ENCODE measurements around the gene DDX10.

The DDX10 gene

DNA sequence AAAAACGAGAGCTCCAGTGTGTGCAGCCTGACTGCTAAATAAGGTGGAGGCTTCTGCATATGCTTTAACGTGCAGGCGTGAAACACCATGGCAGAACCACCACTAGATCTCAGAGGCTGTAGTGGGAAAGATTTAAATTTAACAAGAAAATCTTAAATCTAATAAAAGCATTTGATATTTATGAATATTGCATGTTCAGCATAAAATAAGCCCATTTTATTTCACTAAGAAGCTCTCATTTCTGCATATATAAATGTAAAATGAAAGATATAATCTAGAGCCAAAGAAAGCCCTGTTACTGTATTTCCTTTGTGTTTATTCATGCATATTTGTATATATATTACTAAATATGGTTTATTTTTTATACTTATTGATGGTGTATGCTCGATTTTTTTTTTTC is 188.3 kb downstream of the DDX10 start:
- no peak overlapping the region for H3K4me3 Mint-ChIP-seq
- DNase-seq (ENCODE audit: low spot score in 2 of 2) (no peak), ATAC-seq (ENCODE audit: low read depth) (no peak)
- peaks cover 14% of the 10 kb centered on the region for H3K4me1 Mint-ChIP-seq
- no peaks in the 10 kb centered on the region for H3K27me3 Mint-ChIP-seq
- H3K27ac Mint-ChIP-seq, result peak overlapping the region; percentile 100
- H3K9me3 Mint-ChIP-seq, result no peaks in the 10 kb centered on the region
- H3K36me3 Mint-ChIP-seq, result peaks cover 7% of the 10 kb centered on the region

DNA sequence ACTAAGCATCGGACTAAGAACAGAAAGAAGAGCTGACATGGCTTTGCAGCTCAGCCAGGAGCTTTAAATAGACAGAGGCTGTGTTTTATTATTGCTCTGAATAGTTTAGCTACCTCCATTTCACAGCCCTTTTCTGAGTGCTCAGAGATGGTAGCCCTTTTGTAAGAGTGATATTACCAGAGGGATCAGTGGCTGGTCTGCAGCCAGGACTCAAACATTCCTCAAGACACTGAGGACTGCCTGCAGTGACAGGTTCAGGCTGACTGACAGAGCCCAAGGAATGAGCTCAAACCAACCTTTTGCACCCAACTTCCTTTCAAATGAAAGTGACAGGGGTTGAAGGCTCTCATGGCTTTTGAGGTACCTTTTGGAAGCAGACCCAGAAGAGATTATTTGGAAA is 189.0 kb downstream of the DDX10 start:
- Mint-ChIP-seq H3K4me1 (peaks cover 14% of the 10 kb centered on the region), H3K36me3 (peaks cover 8% of the 10 kb centered on the region), H3K27ac (peak overlapping the region; percentile 100), H3K4me3 (peak overlapping the region; percentile 84), H3K27me3 (no peaks in the 10 kb centered on the region), H3K9me3 (no peaks in the 10 kb centered on the region)
- DNase-seq (ENCODE audit: low spot score in 2 of 2), result peak in 1 of 2 donors; percentile 2
- peak; percentile 33 for ATAC-seq (ENCODE audit: low read depth)

DNA sequence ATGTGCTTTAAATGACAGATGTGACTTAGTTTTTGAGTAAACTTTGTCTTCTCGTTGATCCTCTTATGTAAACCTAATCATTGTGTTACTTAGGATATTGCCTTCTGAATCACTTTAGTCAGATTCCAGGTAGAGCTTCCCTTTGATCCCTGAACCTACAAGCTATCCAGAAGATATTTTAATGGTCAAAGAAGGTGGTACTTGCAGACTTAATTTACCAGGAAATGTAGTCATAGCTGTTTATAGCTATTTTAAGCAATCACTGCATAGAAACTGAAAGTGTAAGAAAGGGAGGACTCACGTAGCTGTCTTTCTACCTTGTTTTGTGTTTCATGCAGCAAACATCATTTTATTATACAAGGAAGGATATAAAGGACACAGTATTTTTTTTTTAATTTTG is 189.5 kb downstream of the DDX10 start:
- H3K27me3 Mint-ChIP-seq, result no peaks in the 10 kb centered on the region
- peak; percentile 95 for ATAC-seq (ENCODE audit: low read depth)
- peak overlapping the region; percentile 100 for H3K27ac Mint-ChIP-seq
- H3K36me3 Mint-ChIP-seq, result peaks cover 9% of the 10 kb centered on the region
- H3K4me1 Mint-ChIP-seq, result peaks cover 14% of the 10 kb centered on the region
- DNase-seq (ENCODE audit: low spot score in 2 of 2), result peak in 1 of 2 donors; percentile 15
- H3K4me3 Mint-ChIP-seq, result peak overlapping the region; percentile 84
- no peaks in the 10 kb centered on the region for H3K9me3 Mint-ChIP-seq

DNA sequence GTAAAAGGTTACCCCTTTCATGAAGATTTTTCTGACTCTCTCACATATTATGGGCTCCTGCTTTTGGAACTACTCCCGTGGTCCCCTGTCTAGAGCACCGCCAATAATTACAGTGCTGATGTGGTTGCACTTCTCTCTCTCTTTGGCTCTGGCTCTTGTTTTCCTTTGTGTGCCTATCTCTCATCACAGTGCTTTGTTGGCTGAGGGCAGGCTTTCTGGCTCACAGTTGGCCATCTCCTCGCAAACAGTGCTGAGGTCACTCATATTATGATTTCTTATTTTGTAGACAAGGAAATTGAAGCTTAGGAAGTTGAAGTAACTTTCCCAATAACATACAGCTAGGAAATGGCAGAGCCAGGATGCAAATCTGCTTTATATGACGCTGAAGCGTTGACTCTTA is 192.5 kb downstream of the DDX10 start:
- H3K36me3 Mint-ChIP-seq, result peaks cover 11% of the 10 kb centered on the region
- DNase-seq (ENCODE audit: low spot score in 2 of 2) (no peak), ATAC-seq (ENCODE audit: low read depth) (no peak)
- H3K9me3 Mint-ChIP-seq, result no peaks in the 10 kb centered on the region
- no peaks in the 10 kb centered on the region for H3K27me3 Mint-ChIP-seq
- H3K4me1 Mint-ChIP-seq, result peaks cover 18% of the 10 kb centered on the region
- H3K27ac Mint-ChIP-seq, result no peak overlapping the region
- no peak overlapping the region for H3K4me3 Mint-ChIP-seq

DNA sequence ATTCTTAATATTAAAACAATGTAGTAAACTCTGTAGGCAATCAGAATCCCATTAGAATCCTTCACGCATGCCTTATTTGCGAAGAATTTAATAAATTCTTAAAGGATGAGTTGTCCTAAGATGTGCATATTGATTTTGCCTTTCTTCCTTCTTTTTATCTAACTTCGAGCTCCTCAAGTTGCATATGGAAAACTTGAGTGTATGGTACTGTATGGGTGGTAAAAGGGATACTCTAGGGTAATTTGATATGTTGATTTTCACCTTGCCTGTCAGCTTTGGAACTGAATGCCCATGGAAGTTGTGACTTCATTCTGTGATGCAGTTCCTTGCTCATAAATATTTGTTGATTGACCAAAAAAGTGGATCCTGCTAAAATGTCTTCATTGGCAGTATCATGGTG is 193.8 kb downstream of the DDX10 start:
- Mint-ChIP-seq H3K36me3 (peaks cover 11% of the 10 kb centered on the region), H3K9me3 (no peaks in the 10 kb centered on the region), H3K27ac (no peak overlapping the region), H3K4me1 (peaks cover 16% of the 10 kb centered on the region), H3K27me3 (no peaks in the 10 kb centered on the region), H3K4me3 (no peak overlapping the region)
- DNase-seq (ENCODE audit: low spot score in 2 of 2), result no peak
- no peak for ATAC-seq (ENCODE audit: low read depth)

DNA sequence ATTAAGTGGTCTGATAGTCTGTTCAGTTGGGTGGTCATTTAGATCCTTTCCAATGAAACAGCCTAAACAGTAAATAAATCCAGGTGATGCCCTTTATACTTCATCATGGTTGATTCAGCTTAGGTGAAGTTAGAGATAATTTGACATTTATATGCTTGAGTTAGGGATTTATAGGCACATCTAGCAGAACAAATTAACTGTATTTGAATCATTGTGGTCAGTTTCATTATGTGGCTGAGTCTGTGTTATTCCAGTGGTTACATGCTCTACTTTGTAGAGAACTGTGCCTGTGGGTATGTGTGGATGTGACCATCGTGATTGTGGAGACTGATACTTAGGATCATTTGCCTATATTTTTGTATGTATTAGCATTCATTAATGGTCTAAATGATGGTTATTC is 194.6 kb downstream of the DDX10 start:
- Mint-ChIP-seq H3K4me1 (peaks cover 9% of the 10 kb centered on the region), H3K27ac (no peak overlapping the region), H3K27me3 (no peaks in the 10 kb centered on the region), H3K4me3 (no peak overlapping the region), H3K9me3 (no peaks in the 10 kb centered on the region), H3K36me3 (peaks cover 11% of the 10 kb centered on the region)
- ATAC-seq (ENCODE audit: low read depth) (no peak), DNase-seq (ENCODE audit: low spot score in 2 of 2) (no peak)

DNA sequence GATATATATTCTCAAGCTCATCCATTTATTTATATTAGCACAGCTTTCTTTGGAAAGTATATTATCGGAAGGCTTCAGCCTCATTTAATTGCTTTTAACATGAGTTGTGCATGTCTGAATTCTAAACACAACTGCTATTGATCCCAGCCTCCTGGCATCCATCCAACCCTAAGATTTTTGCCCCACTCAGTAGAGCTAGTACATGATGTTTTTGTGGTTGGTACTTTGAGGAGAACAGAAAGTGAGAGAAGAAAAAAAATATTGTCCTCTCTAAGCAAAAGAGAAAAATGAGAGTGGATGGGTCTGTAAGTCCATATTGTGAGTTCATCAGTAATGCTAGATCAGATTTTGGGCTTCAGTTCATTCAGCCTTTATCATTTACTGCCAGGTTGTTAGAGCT is 198.7 kb downstream of the DDX10 start:
- DNase-seq (ENCODE audit: low spot score in 2 of 2), result no peak
- Mint-ChIP-seq H3K4me1 (peaks cover 4% of the 10 kb centered on the region), H3K9me3 (no peaks in the 10 kb centered on the region), H3K36me3 (peaks cover 8% of the 10 kb centered on the region), H3K27me3 (no peaks in the 10 kb centered on the region), H3K4me3 (no peak overlapping the region), H3K27ac (no peak overlapping the region)
- no peak for ATAC-seq (ENCODE audit: low read depth)

DNA sequence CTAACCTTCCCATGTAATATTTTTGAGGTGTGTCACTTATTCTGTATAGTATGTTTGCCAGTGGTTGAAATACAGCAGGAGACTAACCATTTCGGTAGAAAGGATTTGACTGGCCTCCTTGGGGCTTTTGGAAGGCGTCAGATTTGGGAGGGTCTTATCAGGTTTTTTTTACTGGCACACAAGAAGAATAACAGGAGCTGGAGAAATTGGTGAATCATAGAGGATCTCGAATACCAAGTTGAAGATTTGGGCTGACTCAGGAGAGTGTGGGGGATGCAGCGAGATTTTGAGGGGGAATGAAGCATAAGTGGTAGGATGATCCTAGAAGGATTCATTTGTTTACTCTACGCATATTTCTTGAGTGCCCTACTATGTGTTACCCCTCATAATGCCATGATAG is 200.5 kb downstream of the DDX10 start:
- DNase-seq (ENCODE audit: low spot score in 2 of 2) (no peak), ATAC-seq (ENCODE audit: low read depth) (no peak)
- H3K36me3 Mint-ChIP-seq, result peaks cover 2% of the 10 kb centered on the region
- H3K27me3 Mint-ChIP-seq, result no peaks in the 10 kb centered on the region
- no peaks in the 10 kb centered on the region for H3K9me3 Mint-ChIP-seq
- H3K4me1 Mint-ChIP-seq, result peaks cover 2% of the 10 kb centered on the region
- H3K27ac Mint-ChIP-seq, result no peak overlapping the region
- H3K4me3 Mint-ChIP-seq, result no peak overlapping the region

DNA sequence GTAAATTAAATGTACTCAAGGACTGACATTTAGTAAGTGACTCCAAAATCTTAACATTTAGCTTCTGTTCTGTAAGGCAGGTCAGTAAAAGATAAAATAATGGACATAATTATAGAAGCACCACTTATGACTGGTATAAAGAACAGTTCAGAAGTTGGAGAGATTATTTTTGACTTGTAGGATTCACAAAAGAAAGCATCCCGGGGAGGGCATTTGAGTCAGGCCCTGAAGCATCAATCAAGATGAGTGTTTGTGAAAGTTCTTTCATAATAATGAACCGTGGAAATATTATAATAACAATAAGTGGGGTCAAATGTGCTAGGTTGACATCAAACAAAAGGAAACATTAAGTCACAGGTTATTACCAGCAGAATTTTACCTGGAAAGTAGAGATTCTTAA is 201.9 kb downstream of the DDX10 start:
- no peak for ATAC-seq (ENCODE audit: low read depth)

DNA sequence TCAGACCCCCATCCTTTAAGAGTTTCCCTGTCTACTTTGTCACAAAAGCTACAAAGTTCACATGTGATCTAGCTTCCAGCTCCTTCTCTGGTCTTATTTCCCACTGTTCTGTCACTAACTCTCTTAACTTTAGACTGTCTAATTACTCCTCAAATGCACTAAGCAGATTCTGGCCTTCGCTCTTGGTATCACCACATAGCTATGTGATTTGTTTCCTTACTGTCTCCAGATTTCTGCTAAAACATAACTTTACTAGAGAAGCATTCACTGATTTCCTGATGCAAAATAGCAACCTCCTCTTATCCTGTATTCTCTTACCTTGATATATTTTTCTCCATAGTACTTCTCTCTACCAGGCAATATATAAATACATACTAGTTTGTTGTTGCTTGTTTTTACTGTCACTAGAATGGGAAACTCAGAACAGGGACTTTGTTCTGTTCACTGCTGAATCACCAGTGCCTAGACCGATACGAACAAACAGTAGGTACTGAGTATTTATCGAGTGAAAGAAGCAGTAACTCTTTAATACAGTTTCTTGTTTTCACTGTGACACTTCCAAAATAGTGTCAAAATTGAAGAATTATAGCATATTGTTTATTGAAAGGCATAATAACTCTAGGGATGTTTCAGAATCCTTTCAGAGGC is 205.6 kb downstream of the DDX10 start:
- no peak overlapping the region for H3K27ac Mint-ChIP-seq

More for the DNA sequence above, 201.9 kb downstream of the DDX10 start:
- no peak for DNase-seq (ENCODE audit: low spot score in 2 of 2)
- Mint-ChIP-seq H3K36me3 (no peaks in the 10 kb centered on the region), H3K4me1 (peaks cover 2% of the 10 kb centered on the region), H3K27ac (no peak overlapping the region), H3K4me3 (no peak overlapping the region), H3K9me3 (no peaks in the 10 kb centered on the region), H3K27me3 (no peaks in the 10 kb centered on the region)

DNA sequence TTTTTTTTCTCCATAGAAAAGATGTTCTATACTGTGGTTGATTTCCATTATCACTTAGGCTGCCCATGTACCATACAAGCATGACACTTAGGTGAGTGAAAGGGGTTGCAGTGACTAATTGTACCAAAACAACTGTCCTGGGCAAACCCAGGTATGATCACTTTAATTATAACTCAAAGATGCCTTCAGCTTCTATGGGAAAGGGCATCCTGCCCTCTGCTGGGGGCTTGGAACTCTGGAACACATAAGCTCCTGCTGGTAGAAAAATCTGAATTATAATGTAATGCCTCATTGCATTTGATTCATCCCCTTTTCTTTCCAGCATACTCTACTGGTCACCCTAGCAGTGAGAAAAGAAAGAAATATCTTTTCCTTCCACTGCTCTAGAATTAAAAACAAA is 206.3 kb downstream of the DDX10 start:
- Mint-ChIP-seq H3K9me3 (no peaks in the 10 kb centered on the region), H3K4me3 (no peak overlapping the region), H3K4me1 (no peaks in the 10 kb centered on the region), H3K27ac (no peak overlapping the region), H3K27me3 (no peaks in the 10 kb centered on the region), H3K36me3 (no peaks in the 10 kb centered on the region)
- DNase-seq (ENCODE audit: low spot score in 2 of 2) (no peak), ATAC-seq (ENCODE audit: low read depth) (no peak)

More for the DNA sequence above, 205.6 kb downstream of the DDX10 start:
- H3K9me3 Mint-ChIP-seq, result no peaks in the 10 kb centered on the region
- H3K27me3 Mint-ChIP-seq, result no peaks in the 10 kb centered on the region
- H3K4me3 Mint-ChIP-seq, result no peak overlapping the region
- ATAC-seq (ENCODE audit: low read depth), result no peak
- no peak for DNase-seq (ENCODE audit: low spot score in 2 of 2)
- no peaks in the 10 kb centered on the region for H3K36me3 Mint-ChIP-seq
- no peaks in the 10 kb centered on the region for H3K4me1 Mint-ChIP-seq

DNA sequence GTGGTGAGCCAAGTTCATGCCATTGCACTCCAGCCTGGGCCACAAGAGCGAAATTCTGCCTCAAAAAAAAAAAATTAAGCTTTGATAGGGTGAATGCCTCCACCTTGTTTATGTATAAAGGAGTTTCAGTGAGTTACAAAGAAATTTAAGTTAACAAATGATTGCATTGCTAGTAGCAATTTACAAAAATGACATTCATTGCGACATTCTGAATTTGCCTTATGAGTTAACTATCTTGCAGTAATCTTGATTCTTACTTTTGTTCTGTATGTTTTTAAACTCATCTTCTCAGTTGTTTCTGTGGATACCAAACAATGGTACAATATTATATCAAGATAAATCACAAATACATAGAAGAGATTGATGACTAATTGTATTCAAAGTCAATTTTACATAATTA is 207.0 kb downstream of the DDX10 start:
- no peaks in the 10 kb centered on the region for H3K9me3 Mint-ChIP-seq
- H3K27me3 Mint-ChIP-seq, result no peaks in the 10 kb centered on the region
- H3K27ac Mint-ChIP-seq, result no peak overlapping the region
- no peak overlapping the region for H3K4me3 Mint-ChIP-seq
- DNase-seq (ENCODE audit: low spot score in 2 of 2) (no peak), ATAC-seq (ENCODE audit: low read depth) (no peak)
- H3K4me1 Mint-ChIP-seq, result no peaks in the 10 kb centered on the region
- no peaks in the 10 kb centered on the region for H3K36me3 Mint-ChIP-seq

DNA sequence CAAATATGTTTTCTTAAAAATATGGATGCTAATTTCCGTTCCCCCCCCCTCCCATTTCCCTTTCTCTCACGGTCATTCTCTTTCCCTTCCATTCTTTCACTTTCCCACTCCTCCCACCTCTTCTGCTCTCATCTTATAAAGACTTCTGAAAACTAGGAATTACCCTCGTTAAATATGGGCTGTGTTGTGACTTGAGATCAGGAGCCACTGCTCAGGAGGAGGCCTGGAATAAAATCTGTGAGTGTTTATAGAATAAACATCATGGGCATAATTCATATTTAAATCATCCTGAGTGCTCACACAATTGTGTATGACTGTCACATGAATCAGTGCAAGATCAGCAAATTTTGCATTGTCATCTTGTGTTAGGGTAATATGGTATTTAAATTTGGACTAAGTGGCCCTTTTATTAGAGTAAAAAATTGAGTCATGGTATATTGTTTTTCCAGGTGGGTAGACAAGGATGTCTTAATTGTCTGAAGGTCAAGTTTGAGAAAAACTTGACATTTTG is 208.0 kb downstream of the DDX10 start:
- no peaks in the 10 kb centered on the region for H3K4me1 Mint-ChIP-seq
- H3K4me3 Mint-ChIP-seq, result no peak overlapping the region
- no peaks in the 10 kb centered on the region for H3K36me3 Mint-ChIP-seq
- no peaks in the 10 kb centered on the region for H3K27me3 Mint-ChIP-seq
- H3K9me3 Mint-ChIP-seq, result no peaks in the 10 kb centered on the region
- DNase-seq (ENCODE audit: low spot score in 2 of 2) (no peak), ATAC-seq (ENCODE audit: low read depth) (no peak)
- no peak overlapping the region for H3K27ac Mint-ChIP-seq

DNA sequence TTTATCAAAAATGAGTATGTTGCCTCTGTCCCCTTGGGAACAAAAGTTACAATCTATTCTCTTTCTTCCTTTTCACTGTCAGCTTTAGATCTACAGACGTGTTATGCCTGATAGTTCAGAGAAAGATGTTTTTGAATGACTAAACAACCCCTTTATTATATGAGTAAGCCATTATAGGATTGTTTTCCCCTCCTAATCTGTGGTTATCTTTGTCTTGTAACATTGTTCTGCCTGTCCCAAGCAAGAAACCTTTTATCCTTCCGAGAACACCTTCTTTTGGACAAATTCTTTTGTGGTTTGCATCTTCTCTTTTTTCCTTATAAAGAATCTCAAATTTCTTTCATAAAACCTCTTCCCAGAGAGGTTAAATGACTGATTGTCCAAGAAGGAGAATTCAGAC is 208.4 kb downstream of the DDX10 start:
- H3K9me3 Mint-ChIP-seq, result no peaks in the 10 kb centered on the region
- no peaks in the 10 kb centered on the region for H3K4me1 Mint-ChIP-seq
- ATAC-seq (ENCODE audit: low read depth) (no peak), DNase-seq (ENCODE audit: low spot score in 2 of 2) (no peak)
- H3K36me3 Mint-ChIP-seq, result no peaks in the 10 kb centered on the region
- no peak overlapping the region for H3K27ac Mint-ChIP-seq
- no peaks in the 10 kb centered on the region for H3K27me3 Mint-ChIP-seq
- H3K4me3 Mint-ChIP-seq, result no peak overlapping the region

DNA sequence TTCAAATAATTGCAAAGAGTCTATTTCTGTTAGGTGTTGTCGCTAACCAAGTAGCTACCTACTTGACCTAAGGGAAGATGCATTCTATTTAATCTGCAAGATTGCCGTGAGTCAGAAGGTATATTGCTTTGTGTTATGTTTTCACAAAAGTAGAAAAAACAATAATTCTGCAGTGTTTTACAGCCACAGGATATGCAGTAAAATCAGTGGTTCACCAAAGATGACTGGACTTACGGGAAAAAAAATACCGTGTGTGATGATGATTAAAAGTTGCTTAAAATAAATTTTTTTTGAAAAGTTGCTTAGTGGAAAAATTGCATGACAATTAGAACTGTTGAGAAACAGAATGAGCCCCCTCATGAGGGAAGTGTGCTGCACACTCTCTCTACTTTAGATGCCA is 209.1 kb downstream of the DDX10 start:
- DNase-seq (ENCODE audit: low spot score in 2 of 2) (no peak), ATAC-seq (ENCODE audit: low read depth) (no peak)
- Mint-ChIP-seq H3K27ac (no peak overlapping the region), H3K9me3 (no peaks in the 10 kb centered on the region), H3K4me1 (no peaks in the 10 kb centered on the region), H3K36me3 (no peaks in the 10 kb centered on the region), H3K27me3 (no peaks in the 10 kb centered on the region), H3K4me3 (no peak overlapping the region)
